Endodermal cell (in vitro differentiated cells): Measurements from ENCODE around the gene KRTAP21-1. TPM values are rescaled to one million over a fixed set of nuclear protein-coding genes. Genes with fewer than 3 reads are reported as not detected.
"Not testable (repeated sequence)": the region's sequence is repeated elsewhere in the genome, so short reads cannot be mapped to it uniquely, and the experiment has no call there.

Experiments
- DNase-seq: peaks from one replicate; pipeline ENCODE4 v3.0.0-alpha.2; 2017
- H3K27ac ChIP-seq: 2 replicates; pipeline ENCODE4 v1.5.1; 2013; ENCODE audit warnings: mild to moderate bottlenecking, low read depth, low read length, moderate library complexity
- H3K27me3 ChIP-seq: 2 replicates; pipeline ENCODE4 v1.6.1; 2013; ENCODE audit warnings: mild to moderate bottlenecking, low read length, moderate library complexity; ENCODE audit not compliant: insufficient read depth, control insufficient read depth, poor library complexity, severe bottlenecking
- H3K36me3 ChIP-seq: 2 replicates; pipeline ENCODE4 v1.7.0; 2013; ENCODE audit warnings: mild to moderate bottlenecking, low read length, moderate library complexity; ENCODE audit not compliant: control insufficient read depth, insufficient read depth
- H3K4me1 ChIP-seq: one replicate; pipeline ENCODE4 v1.7.0; 2013; ENCODE audit warnings: low read length; ENCODE audit not compliant: control insufficient read depth, insufficient read depth
- H3K4me3 ChIP-seq: 2 replicates; pipeline ENCODE4 v1.5.1; 2013; ENCODE audit warnings: mild to moderate bottlenecking, low read length, moderate library complexity
- H3K9ac ChIP-seq: 2 replicates; pipeline ENCODE4 v1.6.1; 2013; ENCODE audit warnings: mild to moderate bottlenecking, low read length, moderate library complexity; ENCODE audit not compliant: poor library complexity, severe bottlenecking; ENCODE audit errors: extremely low read depth
- H3K9me3 ChIP-seq: 2 replicates; pipeline ENCODE4 v1.6.1; 2013; ENCODE audit warnings: mild to moderate bottlenecking, low read length, moderate library complexity; ENCODE audit not compliant: control insufficient read depth
- H3K27ac Mint-ChIP-seq: 2 replicates; pipeline ENCODE4 v1.8.0; 2020; ENCODE audit warnings: mixed read lengths
- H3K27me3 Mint-ChIP-seq: 2 replicates; pipeline ENCODE4 v1.8.0; 2021; ENCODE audit warnings: mild to moderate bottlenecking, mixed read lengths; ENCODE audit not compliant: insufficient read depth
- H3K36me3 Mint-ChIP-seq: 2 replicates; pipeline ENCODE4 v1.8.0; 2020; ENCODE audit warnings: low read depth, mixed read lengths
- H3K4me1 Mint-ChIP-seq: 2 replicates; pipeline ENCODE4 v1.8.0; 2020; ENCODE audit warnings: mixed read lengths
- H3K4me3 Mint-ChIP-seq: 2 replicates; pipeline ENCODE4 v1.8.0; 2020; ENCODE audit warnings: mild to moderate bottlenecking, moderate library complexity, mixed read lengths
- H3K9me3 Mint-ChIP-seq: 2 replicates; pipeline ENCODE4 v1.8.0; 2020; ENCODE audit warnings: mild to moderate bottlenecking, mixed read lengths
- WGBS, 2 experiments: methylation state at CpG; one replicate each; pipeline versions ENCODE4 v1.1.5 to v1.1.7; 2013; ENCODE audit warnings: missing lambda C conversion rate in 2 of 2, mixed read lengths in 1 of 2; ENCODE audit not compliant: insufficient coverage in 1 of 2, insufficient read length in 1 of 2; 5-methylcytosine and 5-hydroxymethylcytosine counted together
- long read RNA-seq, 4 experiments: library from polyadenylated mRNA in 2 of 4; library from RNA in 1 of 4; library from capped mRNA in 1 of 4; stranded (forward) in 3 of 4; unstranded in 1 of 4; transcript quantifications; one replicate each; pipeline ENCODE4 v2.0.0, GENCODE V29; 2020 to 2021; ENCODE audit warnings: inconsistent platforms in 1 of 4
- polyA plus RNA-seq, 2 experiments: library from polyadenylated mRNA; stranded (reverse); fragments of 50-300 nt; gene quantifications; one replicate each; pipeline ENCODE4 v1.2.3, GENCODE V29; 2013
- total RNA-seq, 2 donors: library from RNA; stranded (reverse); fragmentation: NEBNext Ultra II Directional in 1 of 2; extraction: Animal tissue kit (Norgen Biotek cat#: 25700) in 1 of 2; gene quantifications; 2 replicates in 1 of 2; 3 replicates in 1 of 2; pipeline ENCODE4 v1.2.1, GENCODE V29; 2021
- TF ChIP-seq, protein P1 (sequence below): fragments of 200-600 bp; sonication (generic); conservative IDR thresholded peaks from 2 replicates; pipeline ENCODE4 v1.5.0; 2021; ENCODE audit warnings: antibody characterized with exemption, mild to moderate bottlenecking

The KRTAP21-1 gene
- not detected for total RNA-seq
- not detected for polyA plus RNA-seq (2013, experiment 1 of 2)
- polyA plus RNA-seq (2013, experiment 2 of 2) = not detected
- long read RNA-seq, experiment 1 = 0 reads
- long read RNA-seq, experiment 2 = 0 reads
- long read RNA-seq, experiment 3 = 0 reads
- long read RNA-seq, experiment 4 = 0 reads

DNA sequence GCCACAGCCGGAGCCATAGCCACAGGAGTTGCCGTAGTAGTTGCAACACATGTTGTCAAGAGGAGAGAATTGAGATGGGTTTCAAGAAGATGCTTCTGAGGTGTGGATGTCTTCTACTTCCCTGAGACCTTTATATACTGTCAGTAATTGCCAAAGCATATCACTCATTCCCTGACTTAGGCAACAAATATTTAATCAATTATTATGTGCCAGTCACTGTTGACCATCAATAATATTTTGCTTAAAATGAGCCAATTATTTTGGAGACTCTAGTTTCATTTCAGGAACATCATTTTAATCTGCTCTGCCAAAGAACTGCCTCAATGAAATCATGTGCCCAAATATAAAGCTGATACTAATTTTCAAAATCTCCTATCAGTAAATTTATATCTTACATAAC, at the start of gene KRTAP21-1:
TSS of gene KRTAP21-1 (minus strand) at position 101 of the 400 bp plus-strand sequence. CDS start at position 51, 50 bp downstream.
- H3K4me1 ChIP-seq, H3K4me3 Mint-ChIP-seq, H3K4me3 ChIP-seq, H3K9ac ChIP-seq, H3K36me3 ChIP-seq, H3K36me3 Mint-ChIP-seq, H3K27me3 Mint-ChIP-seq, H3K9me3 ChIP-seq, H3K4me1 Mint-ChIP-seq, H3K27me3 ChIP-seq, H3K27ac ChIP-seq, DNase-seq, H3K27ac Mint-ChIP-seq: not testable (repeated sequence)
- WGBS, 2 experiments = no CpG with 5 or more reads among the region's 2 CpGs
- peaks cover 17% of the 10 kb centered on the region for H3K9me3 Mint-ChIP-seq

DNA sequence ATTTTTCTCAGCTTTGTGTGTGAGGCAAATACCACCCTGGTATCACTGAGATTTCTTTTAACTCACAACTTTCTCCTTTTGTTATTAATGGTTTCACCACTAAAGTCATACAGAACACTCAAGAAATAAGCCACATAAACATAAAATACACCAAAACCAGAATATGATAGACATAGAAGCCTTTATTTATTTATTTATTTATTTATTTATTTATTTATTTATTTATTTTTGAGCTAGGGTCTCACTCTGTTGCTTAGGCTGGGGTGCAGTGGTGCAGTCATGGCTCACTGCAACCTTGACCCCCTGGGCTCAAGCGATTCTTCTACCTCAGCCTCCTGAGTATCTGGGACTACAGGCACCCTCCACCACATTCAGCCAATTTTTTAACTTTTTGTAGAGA, 45.4 kb upstream of the KRTAP21-1 start:
- Histone ChIP-seq H3K4me3 (no peak overlapping the region), H3K9me3 (no peaks in the 10 kb centered on the region), H3K4me1 (no peaks in the 10 kb centered on the region), H3K9ac (no peak overlapping the region), H3K27ac (no peak overlapping the region), H3K36me3 (no peaks in the 10 kb centered on the region), H3K27me3 (no peaks in the 10 kb centered on the region)
- H3K4me3 Mint-ChIP-seq = no peak overlapping the region
- DNase-seq = no peak
- H3K27me3 Mint-ChIP-seq = no peaks in the 10 kb centered on the region
- H3K27ac Mint-ChIP-seq = no peak overlapping the region
- no peaks in the 10 kb centered on the region for H3K36me3 Mint-ChIP-seq
- 85 to 88% methylated on average over 1 of the region's 1 CpG for WGBS, 2 experiments
- peaks cover 19% of the 10 kb centered on the region for H3K9me3 Mint-ChIP-seq
- H3K4me1 Mint-ChIP-seq = no peaks in the 10 kb centered on the region
- TF ChIP-seq, protein P1, sequence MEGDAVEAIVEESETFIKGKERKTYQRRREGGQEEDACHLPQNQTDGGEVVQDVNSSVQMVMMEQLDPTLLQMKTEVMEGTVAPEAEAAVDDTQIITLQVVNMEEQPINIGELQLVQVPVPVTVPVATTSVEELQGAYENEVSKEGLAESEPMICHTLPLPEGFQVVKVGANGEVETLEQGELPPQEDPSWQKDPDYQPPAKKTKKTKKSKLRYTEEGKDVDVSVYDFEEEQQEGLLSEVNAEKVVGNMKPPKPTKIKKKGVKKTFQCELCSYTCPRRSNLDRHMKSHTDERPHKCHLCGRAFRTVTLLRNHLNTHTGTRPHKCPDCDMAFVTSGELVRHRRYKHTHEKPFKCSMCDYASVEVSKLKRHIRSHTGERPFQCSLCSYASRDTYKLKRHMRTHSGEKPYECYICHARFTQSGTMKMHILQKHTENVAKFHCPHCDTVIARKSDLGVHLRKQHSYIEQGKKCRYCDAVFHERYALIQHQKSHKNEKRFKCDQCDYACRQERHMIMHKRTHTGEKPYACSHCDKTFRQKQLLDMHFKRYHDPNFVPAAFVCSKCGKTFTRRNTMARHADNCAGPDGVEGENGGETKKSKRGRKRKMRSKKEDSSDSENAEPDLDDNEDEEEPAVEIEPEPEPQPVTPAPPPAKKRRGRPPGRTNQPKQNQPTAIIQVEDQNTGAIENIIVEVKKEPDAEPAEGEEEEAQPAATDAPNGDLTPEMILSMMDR = no peak

DNA sequence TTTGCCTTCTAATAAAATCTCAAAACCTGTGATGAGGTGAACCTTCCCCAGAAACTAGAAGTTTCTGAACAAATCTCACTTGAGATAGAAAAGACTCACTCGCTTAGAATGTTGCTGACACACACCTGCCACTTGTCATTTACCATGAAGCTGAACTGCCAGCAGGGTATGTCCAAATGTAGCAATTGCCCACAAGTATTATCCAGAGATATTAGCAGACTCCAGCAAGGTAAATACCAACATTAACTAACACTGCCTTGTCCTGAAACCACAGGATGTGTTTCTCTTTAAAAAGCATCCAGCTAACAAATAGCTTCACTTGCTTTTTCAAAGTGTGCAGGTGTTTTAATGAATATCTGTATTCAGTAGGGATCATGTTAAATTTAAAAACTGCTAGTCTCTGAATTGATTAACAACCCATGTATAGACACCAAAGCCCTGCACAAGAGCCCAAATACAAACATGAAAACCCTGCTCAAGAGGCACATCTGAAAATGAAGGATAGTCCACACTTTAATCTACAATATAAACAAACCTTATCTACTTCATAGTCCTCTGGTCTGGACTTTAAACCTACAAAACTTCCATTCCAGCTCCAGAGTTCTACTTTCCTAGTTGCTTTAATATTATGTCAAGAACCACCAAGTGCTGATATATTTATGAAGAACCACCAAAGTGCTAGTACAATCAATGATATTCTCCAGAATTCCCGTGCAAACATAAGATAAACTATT, 38.5 kb upstream of the KRTAP21-1 start:
- Histone ChIP-seq H3K36me3 (no peaks in the 10 kb centered on the region), H3K27ac (no peak overlapping the region), H3K9me3 (no peaks in the 10 kb centered on the region), H3K4me1 (no peaks in the 10 kb centered on the region), H3K4me3 (no peak overlapping the region), H3K27me3 (no peaks in the 10 kb centered on the region), H3K9ac (no peak overlapping the region)
- H3K36me3 Mint-ChIP-seq = no peaks in the 10 kb centered on the region
- H3K9me3 Mint-ChIP-seq = peaks cover 12% of the 10 kb centered on the region
- no peak for DNase-seq
- H3K4me1 Mint-ChIP-seq = no peaks in the 10 kb centered on the region
- no peak overlapping the region for H3K27ac Mint-ChIP-seq
- TF ChIP-seq, protein P1 = no peak
- H3K4me3 Mint-ChIP-seq = no peak overlapping the region
- whole genome bisulfite sequencing, 2 experiments = 40 to 80% methylated on average over 1 to 2 of the region's 2 CpGs
- H3K27me3 Mint-ChIP-seq = no peaks in the 10 kb centered on the region
